Neural cell (in vitro differentiated cells): Measurements from ENCODE around the gene SCRG1. TPM values are rescaled to one million over a fixed set of nuclear protein-coding genes. Genes with fewer than 3 reads are reported as not detected.

Experiments
- H2AFZ ChIP-seq: fragments of 200-600, 300-800 bp; sonication (generic), shearing (Covaris generic); 2 replicates; pipeline ENCODE4 v1.6.0; 2014; ENCODE audit warnings: low read depth, mild to moderate bottlenecking, antibody characterized with exemption, low read length, moderate library complexity
- H3F3A ChIP-seq: fragments of 200-600 bp; shearing (Covaris generic); 2 replicates; pipeline ENCODE4 v1.6.1; 2016; ENCODE audit warnings: mild to moderate bottlenecking, moderate library complexity, mixed read lengths, antibody characterized with exemption, low read length; ENCODE audit not compliant: insufficient read depth, poor library complexity, severe bottlenecking
- H3K27ac ChIP-seq: fragments of 200-600, 300-800 bp; sonication (generic), shearing (Covaris generic); 2 replicates; pipeline ENCODE4 v1.5.1; 2014; ENCODE audit warnings: mild to moderate bottlenecking, low read length, moderate library complexity
- H3K27me3 ChIP-seq: fragments of 300-800, 200-600 bp; sonication (generic), shearing (Covaris generic); 2 replicates; pipeline ENCODE4 v1.6.0; 2014; ENCODE audit warnings: mild to moderate bottlenecking, low read depth, low read length, moderate library complexity; ENCODE audit not compliant: insufficient read depth
- H3K36me3 ChIP-seq: fragments of 300-800, 200-600 bp; sonication (generic), shearing (Covaris generic); 2 replicates; pipeline ENCODE4 v1.5.1; 2014; ENCODE audit warnings: mild to moderate bottlenecking, antibody characterized with exemption, low read length, moderate library complexity; ENCODE audit not compliant: insufficient read depth
- H3K4me2 ChIP-seq: fragments of 300-800, 200-600 bp; sonication (generic), shearing (Covaris generic); 2 replicates; pipeline ENCODE4 v1.6.0; 2014; ENCODE audit warnings: mild to moderate bottlenecking, low read length
- H3K4me3 ChIP-seq: fragments of 300-800, 200-600 bp; sonication (generic), shearing (Covaris generic); 2 replicates; pipeline ENCODE4 v1.5.1; 2014; ENCODE audit warnings: mild to moderate bottlenecking, low read length, moderate library complexity
- H3K79me2 ChIP-seq: fragments of 200-600 bp; shearing (Covaris generic); replicated peaks from 2 replicates; pipeline ENCODE4 v1.6.0; 2014; ENCODE audit warnings: mild to moderate bottlenecking, low read length, moderate library complexity; ENCODE audit not compliant: insufficient read depth
- H3K9ac ChIP-seq: fragments of 300-800, 200-600 bp; sonication (generic), shearing (Covaris generic); 2 replicates; pipeline ENCODE4 v1.6.1; 2016; ENCODE audit warnings: mild to moderate bottlenecking, low read length, mixed read lengths
- H3K9me2 ChIP-seq: fragments of 200-600 bp; shearing (Covaris generic); 2 replicates; pipeline ENCODE4 v1.6.1; 2016; ENCODE audit warnings: mild to moderate bottlenecking, low read length, mixed read lengths; ENCODE audit not compliant: insufficient read depth
- H3K9me3 ChIP-seq: fragments of 200-600, 300-800 bp; sonication (generic), shearing (Covaris generic); 2 replicates; pipeline ENCODE4 v1.6.1; 2016; ENCODE audit warnings: mild to moderate bottlenecking, mixed run types, low read length, moderate library complexity, mixed read lengths
- H4K20me1 ChIP-seq: fragments of 200-600 bp; shearing (Covaris generic); 2 replicates; pipeline ENCODE4 v1.6.1; 2016; ENCODE audit warnings: mild to moderate bottlenecking, mixed run types; ENCODE audit not compliant: insufficient read depth
- EP300 ChIP-seq: fragments of 450-650 bp; conservative IDR thresholded peaks from 2 replicates; pipeline ENCODE4 v1.6.1; 2014; ENCODE audit warnings: antibody characterized with exemption, mild to moderate bottlenecking, moderate library complexity; ENCODE audit not compliant: poor library complexity, severe bottlenecking
- EZH2 ChIP-seq: fragments of 200-600, 300-800 bp; shearing (Covaris generic), sonication (generic); IDR thresholded peaks from 2 replicates; pipeline ENCODE4 v1.6.1; 2014; ENCODE audit warnings: antibody characterized with exemption, low read length, borderline replicate concordance, mild to moderate bottlenecking; ENCODE audit not compliant: insufficient read depth, poor library complexity, severe bottlenecking
- MXI1 ChIP-seq: fragments of 450-650 bp; conservative IDR thresholded peaks from 2 replicates; pipeline ENCODE4 v1.6.1; 2014; ENCODE audit warnings: antibody characterized with exemption, mild to moderate bottlenecking; ENCODE audit not compliant: poor library complexity, severe bottlenecking
- POLR2AphosphoS5 ChIP-seq: IDR thresholded peaks from 2 replicates; pipeline ENCODE4 v1.6.1; 2012
- RAD21 ChIP-seq: fragments of 450-650 bp; conservative IDR thresholded peaks from 2 replicates; pipeline ENCODE4 v1.6.1; 2014; ENCODE audit warnings: antibody characterized with exemption, mild to moderate bottlenecking, moderate library complexity
- SMC3 ChIP-seq: fragments of 450-650 bp; conservative IDR thresholded peaks from 2 replicates; pipeline ENCODE4 v1.6.1; 2014; ENCODE audit warnings: antibody characterized with exemption, mild to moderate bottlenecking, moderate library complexity; ENCODE audit not compliant: poor library complexity
- TAF1 ChIP-seq: IDR thresholded peaks from 2 replicates; pipeline ENCODE4 v1.6.1; 2012; ENCODE audit warnings: low read depth
- polyA plus RNA-seq: library from polyadenylated mRNA; depleted of rRNA; stranded (reverse); fragments of >200 nt; gene quantifications from 2 replicates; pipeline ENCODE4 v1.2.3, GENCODE V29; 2014
- TF ChIP-seq, protein P1 (sequence below): fragments of 450-650 bp; IDR thresholded peaks from 2 replicates; pipeline ENCODE4 v1.5.1; 2014; ENCODE audit warnings: antibody characterized with exemption, mild to moderate bottlenecking, moderate library complexity; ENCODE audit not compliant: poor library complexity, severe bottlenecking
- TF ChIP-seq, protein P2 (sequence below): IDR thresholded peaks from 2 replicates; pipeline ENCODE4 v1.6.1; 2012; ENCODE audit warnings: borderline replicate concordance

SCRG1 gene
- polyA plus RNA-seq, 1 donor from 2014 or later, result 0.42 TPM

DNA sequence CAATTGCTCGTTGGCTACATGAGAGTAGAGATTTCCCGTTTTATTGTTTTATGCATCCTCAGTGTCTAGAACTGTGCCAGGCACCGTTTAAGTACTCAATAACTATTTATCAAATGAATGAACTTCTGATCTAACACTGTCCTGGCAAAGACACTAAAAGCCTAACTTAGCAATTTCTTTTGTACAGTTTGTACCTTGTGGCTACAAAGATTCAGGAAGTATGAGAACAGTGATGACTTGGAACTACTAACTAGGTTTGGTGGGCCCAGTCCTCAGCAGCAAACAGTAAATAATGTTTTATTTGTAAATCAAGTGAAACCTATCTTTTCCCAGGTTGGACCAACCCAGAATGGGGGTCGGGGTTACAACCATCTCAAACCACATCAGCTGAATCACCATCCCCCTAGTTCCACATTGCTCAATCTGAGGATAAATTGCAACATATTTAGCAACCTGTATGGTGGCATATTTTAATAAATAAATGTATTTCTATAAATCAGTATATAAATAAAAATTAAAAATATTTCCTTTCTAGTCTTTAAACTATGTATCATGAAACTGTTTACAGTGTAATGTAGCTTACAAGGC lies 12.3 kb upstream of the SCRG1 start:
- no peaks in the 10 kb centered on the region for H3K79me2 ChIP-seq
- no peak overlapping the region for H3K4me2 ChIP-seq
- no peaks in the 10 kb centered on the region for H3K9me2 ChIP-seq
- H3K36me3 ChIP-seq, result no peaks in the 10 kb centered on the region
- no peak overlapping the region for H2AFZ ChIP-seq
- no peaks in the 10 kb centered on the region for H3F3A ChIP-seq
- no peaks in the 10 kb centered on the region for H3K27me3 ChIP-seq
- no peak overlapping the region for H3K27ac ChIP-seq
- H4K20me1 ChIP-seq, result no peaks in the 10 kb centered on the region
- no peak overlapping the region for H3K4me3 ChIP-seq
- TF ChIP-seq, protein P1, sequence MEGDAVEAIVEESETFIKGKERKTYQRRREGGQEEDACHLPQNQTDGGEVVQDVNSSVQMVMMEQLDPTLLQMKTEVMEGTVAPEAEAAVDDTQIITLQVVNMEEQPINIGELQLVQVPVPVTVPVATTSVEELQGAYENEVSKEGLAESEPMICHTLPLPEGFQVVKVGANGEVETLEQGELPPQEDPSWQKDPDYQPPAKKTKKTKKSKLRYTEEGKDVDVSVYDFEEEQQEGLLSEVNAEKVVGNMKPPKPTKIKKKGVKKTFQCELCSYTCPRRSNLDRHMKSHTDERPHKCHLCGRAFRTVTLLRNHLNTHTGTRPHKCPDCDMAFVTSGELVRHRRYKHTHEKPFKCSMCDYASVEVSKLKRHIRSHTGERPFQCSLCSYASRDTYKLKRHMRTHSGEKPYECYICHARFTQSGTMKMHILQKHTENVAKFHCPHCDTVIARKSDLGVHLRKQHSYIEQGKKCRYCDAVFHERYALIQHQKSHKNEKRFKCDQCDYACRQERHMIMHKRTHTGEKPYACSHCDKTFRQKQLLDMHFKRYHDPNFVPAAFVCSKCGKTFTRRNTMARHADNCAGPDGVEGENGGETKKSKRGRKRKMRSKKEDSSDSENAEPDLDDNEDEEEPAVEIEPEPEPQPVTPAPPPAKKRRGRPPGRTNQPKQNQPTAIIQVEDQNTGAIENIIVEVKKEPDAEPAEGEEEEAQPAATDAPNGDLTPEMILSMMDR, result no peak
- TF ChIP-seq, protein P2, sequence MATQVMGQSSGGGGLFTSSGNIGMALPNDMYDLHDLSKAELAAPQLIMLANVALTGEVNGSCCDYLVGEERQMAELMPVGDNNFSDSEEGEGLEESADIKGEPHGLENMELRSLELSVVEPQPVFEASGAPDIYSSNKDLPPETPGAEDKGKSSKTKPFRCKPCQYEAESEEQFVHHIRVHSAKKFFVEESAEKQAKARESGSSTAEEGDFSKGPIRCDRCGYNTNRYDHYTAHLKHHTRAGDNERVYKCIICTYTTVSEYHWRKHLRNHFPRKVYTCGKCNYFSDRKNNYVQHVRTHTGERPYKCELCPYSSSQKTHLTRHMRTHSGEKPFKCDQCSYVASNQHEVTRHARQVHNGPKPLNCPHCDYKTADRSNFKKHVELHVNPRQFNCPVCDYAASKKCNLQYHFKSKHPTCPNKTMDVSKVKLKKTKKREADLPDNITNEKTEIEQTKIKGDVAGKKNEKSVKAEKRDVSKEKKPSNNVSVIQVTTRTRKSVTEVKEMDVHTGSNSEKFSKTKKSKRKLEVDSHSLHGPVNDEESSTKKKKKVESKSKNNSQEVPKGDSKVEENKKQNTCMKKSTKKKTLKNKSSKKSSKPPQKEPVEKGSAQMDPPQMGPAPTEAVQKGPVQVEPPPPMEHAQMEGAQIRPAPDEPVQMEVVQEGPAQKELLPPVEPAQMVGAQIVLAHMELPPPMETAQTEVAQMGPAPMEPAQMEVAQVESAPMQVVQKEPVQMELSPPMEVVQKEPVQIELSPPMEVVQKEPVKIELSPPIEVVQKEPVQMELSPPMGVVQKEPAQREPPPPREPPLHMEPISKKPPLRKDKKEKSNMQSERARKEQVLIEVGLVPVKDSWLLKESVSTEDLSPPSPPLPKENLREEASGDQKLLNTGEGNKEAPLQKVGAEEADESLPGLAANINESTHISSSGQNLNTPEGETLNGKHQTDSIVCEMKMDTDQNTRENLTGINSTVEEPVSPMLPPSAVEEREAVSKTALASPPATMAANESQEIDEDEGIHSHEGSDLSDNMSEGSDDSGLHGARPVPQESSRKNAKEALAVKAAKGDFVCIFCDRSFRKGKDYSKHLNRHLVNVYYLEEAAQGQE, result no peak
- TF ChIP-seq EP300 (no peak), SMC3 (no peak), RAD21 (no peak), TAF1 (no peak), POLR2AphosphoS5 (no peak), MXI1 (no peak), EZH2 (no peak)
- no peak overlapping the region for H3K9ac ChIP-seq
- no peaks in the 10 kb centered on the region for H3K9me3 ChIP-seq

GRCh38 chr4:173410079-173410478 lies 11.2 kb upstream of the SCRG1 start:
- H3K36me3 ChIP-seq, result no peaks in the 10 kb centered on the region
- H3K4me3 ChIP-seq, result no peak overlapping the region
- H3K9ac ChIP-seq, result no peak overlapping the region
- H3K4me2 ChIP-seq, result no peak overlapping the region
- no peaks in the 10 kb centered on the region for H3K79me2 ChIP-seq
- H2AFZ ChIP-seq, result no peak overlapping the region
- H3K27me3 ChIP-seq, result no peaks in the 10 kb centered on the region
- H4K20me1 ChIP-seq, result no peaks in the 10 kb centered on the region
- no peak overlapping the region for H3K27ac ChIP-seq
- H3K9me3 ChIP-seq, result no peaks in the 10 kb centered on the region
- TF ChIP-seq POLR2AphosphoS5 (no peak), MXI1 (no peak), SMC3 (no peak), EZH2 (no peak), RAD21 (no peak), TAF1 (no peak), EP300 (no peak)
- TF ChIP-seq, protein P1, result no peak
- TF ChIP-seq, protein P2, result no peak
- no peaks in the 10 kb centered on the region for H3F3A ChIP-seq
- H3K9me2 ChIP-seq, result no peaks in the 10 kb centered on the region
